ENCODE results near the gene SLC9A4. TPM values are rescaled to one million over a fixed set of nuclear protein-coding genes. Genes with fewer than 3 reads are reported as not detected.

The SLC9A4 gene
- total RNA-seq, 1 donor from 2014 or later: 2.2 TPM

GRCh38 chr2:102489646-102490045 lies 16.6 kb downstream of the SLC9A4 start:
- no peaks in the 10 kb centered on the region for H3K27me3 ChIP-seq (ENCODE audit: control insufficient read depth, insufficient read depth, low read length)
- H3K36me3 ChIP-seq (ENCODE audit: control insufficient read depth, insufficient read depth, low read length): no peaks in the 10 kb centered on the region
- no peak for TF ChIP-seq CTCF (IDR thresholded peaks at IDR 0.05; ENCODE audit: insufficient read depth, low read length, poor library complexity, severe bottlenecking)
- H3K4me3 ChIP-seq (ENCODE audit: low read depth, low read length): no peak overlapping the region
- DNase-seq (ENCODE audit: low read depth): no peak

GRCh38 chr2:102492006-102492405 lies 19.0 kb downstream of the SLC9A4 start:
- Histone ChIP-seq H3K27me3 (ENCODE audit: control insufficient read depth, insufficient read depth, low read length) (no peaks in the 10 kb centered on the region), H3K4me3 (ENCODE audit: low read depth, low read length) (no peak overlapping the region), H3K36me3 (ENCODE audit: control insufficient read depth, insufficient read depth, low read length) (no peaks in the 10 kb centered on the region)
- TF ChIP-seq CTCF (IDR thresholded peaks at IDR 0.05; ENCODE audit: insufficient read depth, low read length, poor library complexity, severe bottlenecking): no peak
- DNase-seq (ENCODE audit: low read depth): no peak

- no peaks in the 10 kb centered on the region for H3K36me3 ChIP-seq (ENCODE audit: control insufficient read depth, insufficient read depth, low read length)
- no peaks in the 10 kb centered on the region for H3K27me3 ChIP-seq (ENCODE audit: control insufficient read depth, insufficient read depth, low read length)
- no peak for TF ChIP-seq CTCF (IDR thresholded peaks at IDR 0.05; ENCODE audit: insufficient read depth, low read length, poor library complexity, severe bottlenecking)
- H3K4me3 ChIP-seq (ENCODE audit: low read depth, low read length): no peak overlapping the region
- no peak for DNase-seq (ENCODE audit: low read depth)
Observed at GRCh38 chr2:102494570-102494969, 21.5 kb downstream of the SLC9A4 start.

- no peak overlapping the region for H3K4me3 ChIP-seq (ENCODE audit: low read depth, low read length)
- no peak for TF ChIP-seq CTCF (IDR thresholded peaks at IDR 0.05; ENCODE audit: insufficient read depth, low read length, poor library complexity, severe bottlenecking)
- no peaks in the 10 kb centered on the region for H3K36me3 ChIP-seq (ENCODE audit: control insufficient read depth, insufficient read depth, low read length)
- no peaks in the 10 kb centered on the region for H3K27me3 ChIP-seq (ENCODE audit: control insufficient read depth, insufficient read depth, low read length)
- DNase-seq (ENCODE audit: low read depth): no peak
Observed at GRCh38 chr2:102498414-102498813, 25.4 kb downstream of the SLC9A4 start.

GRCh38 chr2:102499558-102499957 lies 26.5 kb downstream of the SLC9A4 start:
- no peak for DNase-seq (ENCODE audit: low read depth)
- Histone ChIP-seq H3K4me3 (ENCODE audit: low read depth, low read length) (no peak overlapping the region), H3K36me3 (ENCODE audit: control insufficient read depth, insufficient read depth, low read length) (no peaks in the 10 kb centered on the region), H3K27me3 (ENCODE audit: control insufficient read depth, insufficient read depth, low read length) (no peaks in the 10 kb centered on the region)
- no peak for TF ChIP-seq CTCF (IDR thresholded peaks at IDR 0.05; ENCODE audit: insufficient read depth, low read length, poor library complexity, severe bottlenecking)

- Histone ChIP-seq H3K36me3 (ENCODE audit: control insufficient read depth, insufficient read depth, low read length) (no peaks in the 10 kb centered on the region), H3K4me3 (ENCODE audit: low read depth, low read length) (no peak overlapping the region), H3K27me3 (ENCODE audit: control insufficient read depth, insufficient read depth, low read length) (no peaks in the 10 kb centered on the region)
- DNase-seq (ENCODE audit: low read depth): no peak
- no peak for TF ChIP-seq CTCF (IDR thresholded peaks at IDR 0.05; ENCODE audit: insufficient read depth, low read length, poor library complexity, severe bottlenecking)
Observed at GRCh38 chr2:102502576-102502975, 29.6 kb downstream of the SLC9A4 start.
